Nephron progenitor cell (in vitro differentiated cells): ENCODE results near the gene OR52M1.
A peak's percentile ranks its signal among the peaks of the same experiment; 100 is the strongest.

ENCODE experiments used
- DNase-seq: peaks from one replicate; pipeline ENCODE4 v3.0.0; 2021
- H3K27ac Mint-ChIP-seq: 2 replicates; pipeline ENCODE4 v1.8.0; 2021; ENCODE audit warnings: mild to moderate bottlenecking, moderate library complexity, mixed read lengths
- H3K27me3 Mint-ChIP-seq: 2 replicates; pipeline ENCODE4 v1.8.0; 2021; ENCODE audit warnings: mild to moderate bottlenecking, low read depth, mixed read lengths; ENCODE audit not compliant: poor library complexity
- H3K36me3 Mint-ChIP-seq: 2 replicates; pipeline ENCODE4 v1.8.0; 2021; ENCODE audit warnings: low read depth, mixed read lengths
- H3K4me1 Mint-ChIP-seq: 2 replicates; pipeline ENCODE4 v1.8.0; 2021; ENCODE audit warnings: mixed read lengths
- H3K4me3 Mint-ChIP-seq: 2 replicates; pipeline ENCODE4 v1.8.0; 2021; ENCODE audit warnings: mild to moderate bottlenecking, moderate library complexity, mixed read lengths
- H3K9me3 Mint-ChIP-seq: 2 replicates; pipeline ENCODE4 v1.8.0; 2021; ENCODE audit warnings: mild to moderate bottlenecking, moderate library complexity, mixed read lengths
- CTCF ChIP-seq: fragments of 200-600 bp; sonication (generic); IDR thresholded peaks from 2 replicates; pipeline ENCODE4 v1.5.0; 2021; ENCODE audit warnings: antibody characterized with exemption

OR52M1 gene

GRCh38 chr11:4559527-4560440 lies 14.8 kb downstream of the OR52M1 start:
- Mint-ChIP-seq H3K4me3 (no peak overlapping the region), H3K9me3 (peaks cover 34% of the 10 kb centered on the region), H3K27me3 (peaks cover 16% of the 10 kb centered on the region), H3K4me1 (no peaks in the 10 kb centered on the region), H3K36me3 (no peaks in the 10 kb centered on the region), H3K27ac (no peak overlapping the region)
- no peak for DNase-seq
- no peak for TF ChIP-seq CTCF

GRCh38 chr11:4560467-4560866 lies 15.5 kb downstream of the OR52M1 start:
- TF ChIP-seq CTCF: no peak
- H3K27ac Mint-ChIP-seq: no peak overlapping the region
- no peaks in the 10 kb centered on the region for H3K36me3 Mint-ChIP-seq
- H3K4me3 Mint-ChIP-seq: no peak overlapping the region
- H3K27me3 Mint-ChIP-seq: peaks cover 10% of the 10 kb centered on the region
- no peaks in the 10 kb centered on the region for H3K4me1 Mint-ChIP-seq
- peaks cover 38% of the 10 kb centered on the region for H3K9me3 Mint-ChIP-seq
- DNase-seq: no peak

GRCh38 chr11:4565371-4565770 lies 20.4 kb downstream of the OR52M1 start:
- peaks cover 8% of the 10 kb centered on the region for H3K27me3 Mint-ChIP-seq
- DNase-seq: no peak
- TF ChIP-seq CTCF: no peak
- peaks cover 38% of the 10 kb centered on the region for H3K9me3 Mint-ChIP-seq
- no peaks in the 10 kb centered on the region for H3K36me3 Mint-ChIP-seq
- no peak overlapping the region for H3K4me3 Mint-ChIP-seq
- H3K4me1 Mint-ChIP-seq: no peaks in the 10 kb centered on the region
- no peak overlapping the region for H3K27ac Mint-ChIP-seq

GRCh38 chr11:4569075-4569474 lies 24.1 kb downstream of the OR52M1 start:
- H3K4me1 Mint-ChIP-seq: no peaks in the 10 kb centered on the region
- H3K4me3 Mint-ChIP-seq: no peak overlapping the region
- no peak overlapping the region for H3K27ac Mint-ChIP-seq
- no peaks in the 10 kb centered on the region for H3K36me3 Mint-ChIP-seq
- H3K27me3 Mint-ChIP-seq: peaks cover 10% of the 10 kb centered on the region
- no peak for TF ChIP-seq CTCF
- H3K9me3 Mint-ChIP-seq: peaks cover 10% of the 10 kb centered on the region
- no peak for DNase-seq

- peaks cover 37% of the 10 kb centered on the region for H3K4me1 Mint-ChIP-seq
- DNase-seq: no peak
- no peak overlapping the region for H3K27ac Mint-ChIP-seq
- H3K4me3 Mint-ChIP-seq: no peak overlapping the region
- no peaks in the 10 kb centered on the region for H3K36me3 Mint-ChIP-seq
- H3K9me3 Mint-ChIP-seq: no peaks in the 10 kb centered on the region
- TF ChIP-seq CTCF: no peak
- peaks cover 37% of the 10 kb centered on the region for H3K27me3 Mint-ChIP-seq
Measured at GRCh38 chr11:4576880-4577279, 31.9 kb downstream of the OR52M1 start.

GRCh38 chr11:4577761-4578160 lies 32.8 kb downstream of the OR52M1 start:
- H3K27me3 Mint-ChIP-seq: peaks cover 42% of the 10 kb centered on the region
- DNase-seq: no peak
- peaks cover 37% of the 10 kb centered on the region for H3K4me1 Mint-ChIP-seq
- H3K27ac Mint-ChIP-seq: peak overlapping the region; percentile 29
- H3K9me3 Mint-ChIP-seq: no peaks in the 10 kb centered on the region
- no peaks in the 10 kb centered on the region for H3K36me3 Mint-ChIP-seq
- no peak for TF ChIP-seq CTCF
- H3K4me3 Mint-ChIP-seq: no peak overlapping the region
